ENCODE results near the gene ZBTB25.
A peak's percentile ranks its signal among the peaks of the same experiment; 100 is the strongest.

Gene ZBTB25

GRCh38 chr14:64475585-64476273 lies 27.9 kb downstream of the ZBTB25 start:
- DNase-seq (ENCODE audit: low read depth): no peak

GRCh38 chr14:64474698-64475097 lies 28.9 kb downstream of the ZBTB25 start:
- DNase-seq (ENCODE audit: low read depth): no peak

GRCh38 chr14:64474041-64474440 lies 29.6 kb downstream of the ZBTB25 start:
- no peak for DNase-seq (ENCODE audit: low read depth)

- DNase-seq (ENCODE audit: low read depth): no peak
Observed at GRCh38 chr14:64468451-64468850, 35.2 kb downstream of the ZBTB25 start.

- no peak for DNase-seq (ENCODE audit: low read depth)
Observed at GRCh38 chr14:64467566-64467965, 36.1 kb downstream of the ZBTB25 start.

GRCh38 chr14:64467101-64467500 lies 36.5 kb downstream of the ZBTB25 start:
- no peak for DNase-seq (ENCODE audit: low read depth)

- DNase-seq (ENCODE audit: low read depth): no peak
Observed at GRCh38 chr14:64465831-64466554, 37.6 kb downstream of the ZBTB25 start.

- peak; percentile 57 for DNase-seq (ENCODE audit: low read depth)
Observed at GRCh38 chr14:64465191-64465822, 38.3 kb downstream of the ZBTB25 start, which contains the start of gene AKAP5. Gene AKAP5 (plus strand): TSS chr14:64465499. CDS start chr14:64468395, 2,896 bp downstream.

GRCh38 chr14:64464651-64465050 lies 39.0 kb downstream of the ZBTB25 start:
- DNase-seq (ENCODE audit: low read depth): no peak

- no peak for DNase-seq (ENCODE audit: low read depth)
Observed at GRCh38 chr14:64463873-64464272, 39.8 kb downstream of the ZBTB25 start.

GRCh38 chr14:64463195-64463594 lies 40.4 kb downstream of the ZBTB25 start:
- DNase-seq (ENCODE audit: low read depth): no peak

- no peak for DNase-seq (ENCODE audit: low read depth)
Observed at GRCh38 chr14:64461221-64461620, 42.4 kb downstream of the ZBTB25 start.

GRCh38 chr14:64459405-64460136 lies 44.1 kb downstream of the ZBTB25 start:
- no peak for DNase-seq (ENCODE audit: low read depth)

GRCh38 chr14:64454671-64455070 lies 49.0 kb downstream of the ZBTB25 start:
- DNase-seq (ENCODE audit: low read depth): no peak

- DNase-seq (ENCODE audit: low read depth): no peak
Observed at GRCh38 chr14:64450255-64450654, 53.4 kb downstream of the ZBTB25 start.

GRCh38 chr14:64447876-64448670 lies 55.6 kb downstream of the ZBTB25 start:
- DNase-seq (ENCODE audit: low read depth): no peak

- peak; percentile 32 for DNase-seq (ENCODE audit: low read depth)
Observed at GRCh38 chr14:64444984-64445845, 58.4 kb downstream of the ZBTB25 start.

GRCh38 chr14:64444140-64444539 lies 59.5 kb downstream of the ZBTB25 start:
- no peak for DNase-seq (ENCODE audit: low read depth)

GRCh38 chr14:64442300-64442988 lies 61.2 kb downstream of the ZBTB25 start:
- no peak for DNase-seq (ENCODE audit: low read depth)

- no peak for DNase-seq (ENCODE audit: low read depth)
Observed at GRCh38 chr14:64440494-64440893, 63.1 kb downstream of the ZBTB25 start.

All from stimulated activated CD8-positive, alpha-beta memory T cell treated with anti-CD3 and anti-CD28 coated beads, Interleukin-4, amount 100 ng/mL, for 24 hours (primary cell).